ENCODE measurements around the gene FER.

FER gene

DNA sequence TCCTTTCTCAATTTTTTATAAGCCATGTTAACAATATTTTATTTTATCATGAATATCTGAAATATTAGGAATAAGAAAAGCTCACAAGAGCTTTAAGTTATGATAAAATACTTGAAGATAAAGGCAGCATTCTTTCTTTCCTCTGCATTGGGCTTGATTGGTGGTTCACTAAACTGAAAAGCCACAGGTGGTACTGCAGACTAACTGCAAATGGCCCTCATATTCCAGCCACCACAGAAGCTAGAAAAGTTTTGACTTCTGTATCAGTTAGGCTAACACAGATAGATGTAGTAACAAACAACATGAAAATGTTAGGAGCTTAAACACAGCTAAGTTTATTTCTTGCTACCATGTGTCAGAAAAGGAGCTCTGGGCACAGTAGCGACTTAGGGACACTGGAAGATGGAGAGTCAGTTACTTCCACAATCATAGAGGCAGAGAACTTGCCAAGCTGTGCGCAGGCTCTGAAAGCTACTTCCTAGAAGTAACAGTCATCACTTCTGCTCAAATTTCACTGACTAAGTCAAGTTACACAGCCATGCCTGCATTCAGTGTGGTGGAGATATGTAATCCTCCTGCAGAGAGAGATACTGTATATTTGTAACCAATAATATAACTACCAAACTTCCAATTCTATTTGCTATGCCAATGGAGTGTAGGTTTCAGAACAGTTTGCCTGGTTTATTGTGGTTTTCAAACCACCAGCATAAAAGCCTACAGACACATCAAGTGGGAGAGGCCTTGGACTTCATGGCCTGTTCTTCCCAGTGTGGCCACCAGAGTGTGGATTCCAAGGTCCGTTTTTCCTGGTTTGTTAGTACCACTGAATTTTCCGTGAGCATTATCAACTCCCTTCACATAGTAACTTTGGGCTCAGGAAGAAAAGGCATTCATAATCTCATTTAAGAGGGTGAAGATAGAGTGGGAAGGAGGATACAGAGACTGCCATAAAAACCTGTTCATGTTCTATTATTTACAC lies 393.8 kb downstream of the FER start:
- Histone ChIP-seq H3K36me3 (ENCODE audit: control insufficient read depth, low read length) (no peaks in the 10 kb centered on the region), H3K9me2 (replicated peaks; ENCODE audit: control insufficient read depth, low read length) (no peaks in the 10 kb centered on the region), H3K4me3 (ENCODE audit: low read length) (no peak overlapping the region), H3F3A (ENCODE audit: control insufficient read depth, insufficient read depth) (no peaks in the 10 kb centered on the region), H3K27me3 (ENCODE audit: control insufficient read depth, low read length) (no peaks in the 10 kb centered on the region), H3K27ac (ENCODE audit: low read depth, low read length) (no peak overlapping the region), H3K9me3 (ENCODE audit: control insufficient read depth, insufficient read depth, low read length) (no peaks in the 10 kb centered on the region), H3K4me1 (ENCODE audit: control insufficient read depth, low read length) (peaks cover 9% of the 10 kb centered on the region; the same call in 1 of the 2 replicates), H4K20me1 (ENCODE audit: control insufficient read depth, insufficient read depth, low read depth, low read length) (no peaks in the 10 kb centered on the region), H3K4me2 (ENCODE audit: low read length) (no peak overlapping the region), H3K79me2 (ENCODE audit: control insufficient read depth, low read length) (no peaks in the 10 kb centered on the region)
- TF ChIP-seq, protein P1, sequence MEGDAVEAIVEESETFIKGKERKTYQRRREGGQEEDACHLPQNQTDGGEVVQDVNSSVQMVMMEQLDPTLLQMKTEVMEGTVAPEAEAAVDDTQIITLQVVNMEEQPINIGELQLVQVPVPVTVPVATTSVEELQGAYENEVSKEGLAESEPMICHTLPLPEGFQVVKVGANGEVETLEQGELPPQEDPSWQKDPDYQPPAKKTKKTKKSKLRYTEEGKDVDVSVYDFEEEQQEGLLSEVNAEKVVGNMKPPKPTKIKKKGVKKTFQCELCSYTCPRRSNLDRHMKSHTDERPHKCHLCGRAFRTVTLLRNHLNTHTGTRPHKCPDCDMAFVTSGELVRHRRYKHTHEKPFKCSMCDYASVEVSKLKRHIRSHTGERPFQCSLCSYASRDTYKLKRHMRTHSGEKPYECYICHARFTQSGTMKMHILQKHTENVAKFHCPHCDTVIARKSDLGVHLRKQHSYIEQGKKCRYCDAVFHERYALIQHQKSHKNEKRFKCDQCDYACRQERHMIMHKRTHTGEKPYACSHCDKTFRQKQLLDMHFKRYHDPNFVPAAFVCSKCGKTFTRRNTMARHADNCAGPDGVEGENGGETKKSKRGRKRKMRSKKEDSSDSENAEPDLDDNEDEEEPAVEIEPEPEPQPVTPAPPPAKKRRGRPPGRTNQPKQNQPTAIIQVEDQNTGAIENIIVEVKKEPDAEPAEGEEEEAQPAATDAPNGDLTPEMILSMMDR (IDR thresholded peaks at IDR 0.05; ENCODE audit: low read depth, low read length, poor library complexity, severe bottlenecking), result no peak
- TF ChIP-seq EZH2phosphoT487 (IDR thresholded peaks at IDR 0.05; ENCODE audit: borderline replicate concordance, low read length), result no peak

DNA sequence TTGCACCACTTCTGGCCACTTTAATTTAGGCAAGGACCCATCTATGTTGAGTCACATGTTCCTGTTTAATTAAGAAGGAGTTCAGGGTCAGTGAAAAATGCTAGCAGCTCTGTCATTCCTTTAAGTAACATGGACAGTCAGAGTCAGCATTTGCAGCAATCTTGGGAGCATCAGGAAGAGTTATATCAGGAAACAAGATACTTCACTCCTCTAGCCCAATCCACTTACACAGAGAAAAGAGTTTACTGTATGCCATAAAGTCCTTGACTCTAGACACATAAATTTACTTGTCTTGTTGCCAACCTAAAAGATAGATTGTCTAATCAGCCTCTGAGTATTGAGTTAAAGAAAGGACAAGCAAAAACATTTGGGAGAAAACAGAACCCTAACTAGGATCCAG lies 395.3 kb downstream of the FER start:
- H3K9me3 ChIP-seq (ENCODE audit: control insufficient read depth, insufficient read depth, low read length), result no peaks in the 10 kb centered on the region
- TF ChIP-seq EZH2phosphoT487 (IDR thresholded peaks at IDR 0.05; ENCODE audit: borderline replicate concordance, low read length), result no peak
- TF ChIP-seq, protein P1 (IDR thresholded peaks at IDR 0.05; ENCODE audit: low read depth, low read length, poor library complexity, severe bottlenecking), result no peak
- H4K20me1 ChIP-seq (ENCODE audit: control insufficient read depth, insufficient read depth, low read depth, low read length), result no peaks in the 10 kb centered on the region
- H3K4me3 ChIP-seq (ENCODE audit: low read length), result no peak overlapping the region
- H3K9me2 ChIP-seq (replicated peaks; ENCODE audit: control insufficient read depth, low read length), result no peaks in the 10 kb centered on the region
- H3K27me3 ChIP-seq (ENCODE audit: control insufficient read depth, low read length), result no peaks in the 10 kb centered on the region
- no peaks in the 10 kb centered on the region for H3K79me2 ChIP-seq (ENCODE audit: control insufficient read depth, low read length)
- no peaks in the 10 kb centered on the region for H3K36me3 ChIP-seq (ENCODE audit: control insufficient read depth, low read length)
- H3F3A ChIP-seq (ENCODE audit: control insufficient read depth, insufficient read depth), result no peaks in the 10 kb centered on the region
- peaks cover 9% of the 10 kb centered on the region; the same call in 1 of the 2 replicates for H3K4me1 ChIP-seq (ENCODE audit: control insufficient read depth, low read length)
- H3K27ac ChIP-seq (ENCODE audit: low read depth, low read length), result no peak overlapping the region
- H3K4me2 ChIP-seq (ENCODE audit: low read length), result no peak overlapping the region

DNA sequence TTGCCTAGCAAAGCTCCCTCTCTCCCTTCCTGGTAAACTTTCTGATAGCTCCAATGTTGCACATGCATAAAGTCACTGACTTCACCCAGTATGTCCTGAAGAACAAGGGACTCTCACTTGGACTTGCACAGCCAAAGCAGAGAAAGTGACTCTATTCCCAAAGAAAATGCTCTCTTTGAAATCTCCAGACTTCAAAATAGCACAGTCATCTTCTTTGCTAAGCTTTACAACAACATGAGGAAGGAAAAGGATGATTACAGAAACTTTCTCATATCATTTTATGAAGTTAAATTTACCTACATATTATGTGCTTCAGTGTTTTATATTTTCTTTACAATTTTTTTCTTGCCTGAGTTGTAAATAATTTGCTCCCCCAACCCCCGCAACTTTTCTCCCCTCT lies 397.4 kb downstream of the FER start:
- Histone ChIP-seq H3K9me3 (ENCODE audit: control insufficient read depth, insufficient read depth, low read length) (no peaks in the 10 kb centered on the region), H3K27ac (ENCODE audit: low read depth, low read length) (no peak overlapping the region), H3K79me2 (ENCODE audit: control insufficient read depth, low read length) (no peaks in the 10 kb centered on the region), H4K20me1 (ENCODE audit: control insufficient read depth, insufficient read depth, low read depth, low read length) (no peaks in the 10 kb centered on the region), H3K4me1 (ENCODE audit: control insufficient read depth, low read length) (no peaks in the 10 kb centered on the region), H3K4me2 (ENCODE audit: low read length) (no peak overlapping the region), H3K36me3 (ENCODE audit: control insufficient read depth, low read length) (no peaks in the 10 kb centered on the region), H3F3A (ENCODE audit: control insufficient read depth, insufficient read depth) (no peaks in the 10 kb centered on the region), H3K4me3 (ENCODE audit: low read length) (no peak overlapping the region), H3K9me2 (replicated peaks; ENCODE audit: control insufficient read depth, low read length) (no peaks in the 10 kb centered on the region), H3K27me3 (ENCODE audit: control insufficient read depth, low read length) (no peaks in the 10 kb centered on the region)
- TF ChIP-seq, protein P1 (IDR thresholded peaks at IDR 0.05; ENCODE audit: low read depth, low read length, poor library complexity, severe bottlenecking), result no peak
- no peak for TF ChIP-seq EZH2phosphoT487 (IDR thresholded peaks at IDR 0.05; ENCODE audit: borderline replicate concordance, low read length)
